Measurements from ENCODE around the gene THOC2.

DNA sequence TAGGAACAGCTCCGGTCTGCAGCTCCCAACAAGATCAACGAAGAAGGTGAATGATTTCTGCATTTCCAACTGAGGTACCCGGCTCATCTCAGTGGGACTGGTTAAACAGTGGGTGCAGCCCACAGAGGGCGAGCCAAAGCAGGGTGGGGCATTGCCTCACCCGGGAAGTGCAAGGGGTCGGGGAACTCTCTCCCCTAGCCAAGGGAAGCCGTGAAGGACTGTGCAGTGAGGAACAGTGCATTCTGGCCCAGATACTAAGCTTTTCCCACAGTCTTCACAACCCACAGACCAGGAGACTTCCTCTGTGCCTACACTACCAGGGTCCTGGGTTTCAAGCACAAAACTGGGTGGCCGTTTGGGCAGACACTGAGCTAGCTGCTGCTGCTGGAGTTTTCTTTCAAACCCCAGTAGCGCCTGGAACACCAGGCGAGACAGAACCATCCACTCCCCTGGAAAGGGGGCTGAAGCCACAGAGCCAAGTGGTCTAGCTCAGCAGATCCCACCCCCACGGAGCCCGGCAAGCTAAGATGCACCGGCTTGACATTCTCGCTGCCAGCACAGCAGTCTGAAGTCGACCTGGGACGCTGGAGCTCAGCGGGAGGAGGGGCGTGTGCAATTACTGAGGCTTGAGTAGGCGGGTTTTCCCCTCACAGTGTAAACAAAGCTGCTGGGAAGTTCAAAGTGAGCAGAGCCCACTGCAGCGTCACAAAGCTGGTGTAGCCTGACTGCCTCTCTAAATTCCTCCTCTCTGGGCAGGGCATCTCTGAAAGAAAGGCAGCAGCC is 84.6 kb downstream of the THOC2 start:
- no peak for TF ChIP-seq EP300 (IDR thresholded peaks at IDR 0.05; ENCODE audit: low read length)
- TF ChIP-seq, protein P1, sequence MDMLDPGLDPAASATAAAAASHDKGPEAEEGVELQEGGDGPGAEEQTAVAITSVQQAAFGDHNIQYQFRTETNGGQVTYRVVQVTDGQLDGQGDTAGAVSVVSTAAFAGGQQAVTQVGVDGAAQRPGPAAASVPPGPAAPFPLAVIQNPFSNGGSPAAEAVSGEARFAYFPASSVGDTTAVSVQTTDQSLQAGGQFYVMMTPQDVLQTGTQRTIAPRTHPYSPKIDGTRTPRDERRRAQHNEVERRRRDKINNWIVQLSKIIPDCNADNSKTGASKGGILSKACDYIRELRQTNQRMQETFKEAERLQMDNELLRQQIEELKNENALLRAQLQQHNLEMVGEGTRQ (CRISPR knock-in tag; IDR thresholded peaks at IDR 0.05): no peak
- TF ChIP-seq, protein P2, sequence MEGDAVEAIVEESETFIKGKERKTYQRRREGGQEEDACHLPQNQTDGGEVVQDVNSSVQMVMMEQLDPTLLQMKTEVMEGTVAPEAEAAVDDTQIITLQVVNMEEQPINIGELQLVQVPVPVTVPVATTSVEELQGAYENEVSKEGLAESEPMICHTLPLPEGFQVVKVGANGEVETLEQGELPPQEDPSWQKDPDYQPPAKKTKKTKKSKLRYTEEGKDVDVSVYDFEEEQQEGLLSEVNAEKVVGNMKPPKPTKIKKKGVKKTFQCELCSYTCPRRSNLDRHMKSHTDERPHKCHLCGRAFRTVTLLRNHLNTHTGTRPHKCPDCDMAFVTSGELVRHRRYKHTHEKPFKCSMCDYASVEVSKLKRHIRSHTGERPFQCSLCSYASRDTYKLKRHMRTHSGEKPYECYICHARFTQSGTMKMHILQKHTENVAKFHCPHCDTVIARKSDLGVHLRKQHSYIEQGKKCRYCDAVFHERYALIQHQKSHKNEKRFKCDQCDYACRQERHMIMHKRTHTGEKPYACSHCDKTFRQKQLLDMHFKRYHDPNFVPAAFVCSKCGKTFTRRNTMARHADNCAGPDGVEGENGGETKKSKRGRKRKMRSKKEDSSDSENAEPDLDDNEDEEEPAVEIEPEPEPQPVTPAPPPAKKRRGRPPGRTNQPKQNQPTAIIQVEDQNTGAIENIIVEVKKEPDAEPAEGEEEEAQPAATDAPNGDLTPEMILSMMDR (IDR thresholded peaks at IDR 0.05 in 2 of 3, conservative IDR thresholded peaks at IDR 0.05 in 1 of 3; ENCODE audit: insufficient read depth in 2 of 3, low read depth in 1 of 3, low read length in 3 of 3): no peak
- no peak for TF ChIP-seq HDAC6 (IDR thresholded peaks at IDR 0.05; ENCODE audit: low read depth, low read length)
- no peak for TF ChIP-seq POLR2A (conservative IDR thresholded peaks at IDR 0.05)
- TF ChIP-seq GTF3C2 (IDR thresholded peaks at IDR 0.05; ENCODE audit: borderline replicate concordance, extremely low read depth, insufficient read length): no peak
- TF ChIP-seq KLF1 (tag; IDR thresholded peaks at IDR 0.05): no peak
- no peak for TF ChIP-seq BRCA1 (IDR thresholded peaks at IDR 0.05)
- no peak for TF ChIP-seq BRCA1 (CRISPR knock-in tag; IDR thresholded peaks at IDR 0.05)
- TF ChIP-seq NCOA6 (IDR thresholded peaks at IDR 0.05): no peak
- TF ChIP-seq MTA1 (IDR thresholded peaks at IDR 0.05; ENCODE audit: borderline replicate concordance): no peak
- no peak for TF ChIP-seq TBL1XR1 (IDR thresholded peaks at IDR 0.05; ENCODE audit: low read length in 2 of 2)
